ENCODE results near the gene ZNF385B.

ZNF385B gene

GRCh38 chr2:179855673-179856072 is 5.7 kb downstream of the ZNF385B start:
- DNase-seq = no peak

- DNase-seq = no peak
Measured at GRCh38 chr2:179854891-179855290, 6.5 kb downstream of the ZNF385B start.

- DNase-seq = no peak
Measured at GRCh38 chr2:179853108-179853507, 8.3 kb downstream of the ZNF385B start.

- DNase-seq = no peak
Measured at GRCh38 chr2:179850188-179850587, 11.2 kb downstream of the ZNF385B start.

- DNase-seq = no peak
Measured at GRCh38 chr2:179849719-179850118, 11.7 kb downstream of the ZNF385B start.

GRCh38 chr2:179843541-179843940 is 17.9 kb downstream of the ZNF385B start:
- no peak for DNase-seq

- DNase-seq = peak; percentile 32 to 60
Measured at GRCh38 chr2:179842498-179843153, 18.8 kb downstream of the ZNF385B start.

GRCh38 chr2:179840840-179841239 is 20.6 kb downstream of the ZNF385B start:
- DNase-seq = no peak

- no peak for DNase-seq
Measured at GRCh38 chr2:179837408-179837807, 24.0 kb downstream of the ZNF385B start.

GRCh38 chr2:179830043-179830787 is 31.2 kb downstream of the ZNF385B start:
- no peak for DNase-seq

GRCh38 chr2:179826297-179826696 is 35.1 kb downstream of the ZNF385B start:
- no peak for DNase-seq

- DNase-seq = no peak
Measured at GRCh38 chr2:179825494-179825893, 35.9 kb downstream of the ZNF385B start.

GRCh38 chr2:179824961-179825360 is 36.5 kb downstream of the ZNF385B start:
- peak; percentile 64 to 89 for DNase-seq

GRCh38 chr2:179822540-179822939 is 38.9 kb downstream of the ZNF385B start:
- DNase-seq = no peak

- no peak for DNase-seq
Measured at GRCh38 chr2:179818546-179818945, 42.9 kb downstream of the ZNF385B start.

- no peak for DNase-seq
Measured at GRCh38 chr2:179817181-179817841, 44.1 kb downstream of the ZNF385B start.

GRCh38 chr2:179814050-179814449 is 47.4 kb downstream of the ZNF385B start:
- no peak for DNase-seq

- no peak for DNase-seq
Measured at GRCh38 chr2:179812501-179812900, 48.9 kb downstream of the ZNF385B start.

- no peak for DNase-seq
Measured at GRCh38 chr2:179811042-179811441, 50.4 kb downstream of the ZNF385B start.

- no peak for DNase-seq
Measured at GRCh38 chr2:179809606-179810005, 51.8 kb downstream of the ZNF385B start.

- peak in 1 of 2 experiments; percentile 36 for DNase-seq
Measured at GRCh38 chr2:179805001-179805400, 56.4 kb downstream of the ZNF385B start.

- DNase-seq = peak in 1 of 2 experiments; percentile 28
Measured at GRCh38 chr2:179804206-179804605, 57.2 kb downstream of the ZNF385B start.

- no peak for DNase-seq
Measured at GRCh38 chr2:179802051-179802882, 59.1 kb downstream of the ZNF385B start.

All from NCI-H524 (cell line).